ENCODE data around the gene INPP5D. TPM values are rescaled to one million over a fixed set of nuclear protein-coding genes. Genes with fewer than 3 reads are reported as not detected.
"Not testable (repeated sequence)": the region's sequence is repeated elsewhere in the genome, so short reads cannot be mapped to it uniquely, and the experiment has no call there.

Gene INPP5D
- total and polyA plus RNA-seq, 4 donors: 2.9 to 18.8 (median 6.6) TPM

DNA sequence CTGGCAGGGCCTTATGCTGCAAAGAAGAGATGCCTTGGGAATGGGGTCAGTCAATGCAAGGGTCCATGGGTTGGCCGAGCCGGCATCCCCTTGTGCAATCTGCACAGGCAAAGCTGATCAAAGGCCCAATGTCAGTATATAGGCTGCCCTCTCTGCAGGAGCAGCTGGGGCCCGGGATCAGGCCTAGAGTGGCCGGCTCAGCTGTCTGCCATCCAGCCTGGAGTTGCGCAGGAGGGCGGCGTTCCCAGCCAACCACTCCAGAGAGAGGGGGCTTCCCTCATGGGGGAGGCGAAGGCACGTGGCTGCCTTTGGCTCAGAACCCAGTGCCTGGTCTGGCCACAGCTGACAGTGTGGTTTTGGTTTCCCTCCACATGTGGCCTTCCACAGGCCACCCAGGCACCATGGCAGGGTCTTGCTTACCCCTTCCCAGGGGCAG lies 3.9 kb downstream of the INPP5D start (continued):
- TF ChIP-seq, protein P1, sequence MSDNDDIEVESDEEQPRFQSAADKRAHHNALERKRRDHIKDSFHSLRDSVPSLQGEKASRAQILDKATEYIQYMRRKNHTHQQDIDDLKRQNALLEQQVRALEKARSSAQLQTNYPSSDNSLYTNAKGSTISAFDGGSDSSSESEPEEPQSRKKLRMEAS (IDR thresholded peaks at IDR 0.05): no peak
- no peak for TF ChIP-seq HNF4A (conservative IDR thresholded peaks at IDR 0.05)
- TF ChIP-seq SP1 (IDR thresholded peaks at IDR 0.05): no peak
- no peak for TF ChIP-seq TAF1 (conservative IDR thresholded peaks at IDR 0.05)

GRCh38 chr2:233064530-233065199 lies 4.5 kb downstream of the INPP5D start:
- no peak for DNase-seq (ENCODE audit: low spot score)
- H3K27me3 ChIP-seq (ENCODE audit: control insufficient read depth in 4 of 4, insufficient read depth in 4 of 4, low read length in 3 of 4): no peaks in the 10 kb centered on the region
- no peaks in the 10 kb centered on the region for H3K9me3 ChIP-seq (ENCODE audit: control insufficient read depth in 4 of 4, low read length in 3 of 4)
- H3K4me1 ChIP-seq (ENCODE audit: control insufficient read depth in 4 of 4, insufficient read depth in 4 of 4, low read length in 3 of 4): peaks cover 0 to 13% (median 3%) of the 10 kb centered on the region in 4 donors
- no peak overlapping the region for H3K9ac ChIP-seq (ENCODE audit: low read depth in 1 of 2, low read length in 2 of 2)
- no peak overlapping the region for H3K4me3 ChIP-seq (ENCODE audit: low read depth in 1 of 3, low read length in 3 of 3)
- H3K27ac ChIP-seq (ENCODE audit: low read depth in 1 of 2, low read length in 2 of 2): no peak overlapping the region
- 83% methylated on average over 16 of the region's 16 CpGs for WGBS
- TF ChIP-seq, protein P2, sequence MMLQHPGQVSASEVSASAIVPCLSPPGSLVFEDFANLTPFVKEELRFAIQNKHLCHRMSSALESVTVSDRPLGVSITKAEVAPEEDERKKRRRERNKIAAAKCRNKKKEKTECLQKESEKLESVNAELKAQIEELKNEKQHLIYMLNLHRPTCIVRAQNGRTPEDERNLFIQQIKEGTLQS (IDR thresholded peaks at IDR 0.05): no peak
- TF ChIP-seq FOXA1 (IDR thresholded peaks at IDR 0.05) (no peak), RAD21 (IDR thresholded peaks at IDR 0.05) (no peak), JUND (IDR thresholded peaks at IDR 0.05) (no peak), TAF1 (conservative IDR thresholded peaks at IDR 0.05) (no peak), RXRA (IDR thresholded peaks at IDR 0.05) (no peak), HNF4A (conservative IDR thresholded peaks at IDR 0.05) (no peak), CTCF (IDR thresholded peaks at IDR 0.05; ENCODE audit: low read depth, low read length, missing input control) (no peak), HNF4G (IDR thresholded peaks at IDR 0.05) (no peak), GABPA (IDR thresholded peaks at IDR 0.05 in 1 of 2, conservative IDR thresholded peaks at IDR 0.05 in 1 of 2) (no peak), NR2F2 (IDR thresholded peaks at IDR 0.05) (no peak), EGR1 (IDR thresholded peaks at IDR 0.05; ENCODE audit: low read depth in 2 of 2) (no peak), SP1 (IDR thresholded peaks at IDR 0.05) (no peak)
- TF ChIP-seq, protein P3, sequence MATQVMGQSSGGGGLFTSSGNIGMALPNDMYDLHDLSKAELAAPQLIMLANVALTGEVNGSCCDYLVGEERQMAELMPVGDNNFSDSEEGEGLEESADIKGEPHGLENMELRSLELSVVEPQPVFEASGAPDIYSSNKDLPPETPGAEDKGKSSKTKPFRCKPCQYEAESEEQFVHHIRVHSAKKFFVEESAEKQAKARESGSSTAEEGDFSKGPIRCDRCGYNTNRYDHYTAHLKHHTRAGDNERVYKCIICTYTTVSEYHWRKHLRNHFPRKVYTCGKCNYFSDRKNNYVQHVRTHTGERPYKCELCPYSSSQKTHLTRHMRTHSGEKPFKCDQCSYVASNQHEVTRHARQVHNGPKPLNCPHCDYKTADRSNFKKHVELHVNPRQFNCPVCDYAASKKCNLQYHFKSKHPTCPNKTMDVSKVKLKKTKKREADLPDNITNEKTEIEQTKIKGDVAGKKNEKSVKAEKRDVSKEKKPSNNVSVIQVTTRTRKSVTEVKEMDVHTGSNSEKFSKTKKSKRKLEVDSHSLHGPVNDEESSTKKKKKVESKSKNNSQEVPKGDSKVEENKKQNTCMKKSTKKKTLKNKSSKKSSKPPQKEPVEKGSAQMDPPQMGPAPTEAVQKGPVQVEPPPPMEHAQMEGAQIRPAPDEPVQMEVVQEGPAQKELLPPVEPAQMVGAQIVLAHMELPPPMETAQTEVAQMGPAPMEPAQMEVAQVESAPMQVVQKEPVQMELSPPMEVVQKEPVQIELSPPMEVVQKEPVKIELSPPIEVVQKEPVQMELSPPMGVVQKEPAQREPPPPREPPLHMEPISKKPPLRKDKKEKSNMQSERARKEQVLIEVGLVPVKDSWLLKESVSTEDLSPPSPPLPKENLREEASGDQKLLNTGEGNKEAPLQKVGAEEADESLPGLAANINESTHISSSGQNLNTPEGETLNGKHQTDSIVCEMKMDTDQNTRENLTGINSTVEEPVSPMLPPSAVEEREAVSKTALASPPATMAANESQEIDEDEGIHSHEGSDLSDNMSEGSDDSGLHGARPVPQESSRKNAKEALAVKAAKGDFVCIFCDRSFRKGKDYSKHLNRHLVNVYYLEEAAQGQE (IDR thresholded peaks at IDR 0.05): no peak
- TF ChIP-seq, protein P4, sequence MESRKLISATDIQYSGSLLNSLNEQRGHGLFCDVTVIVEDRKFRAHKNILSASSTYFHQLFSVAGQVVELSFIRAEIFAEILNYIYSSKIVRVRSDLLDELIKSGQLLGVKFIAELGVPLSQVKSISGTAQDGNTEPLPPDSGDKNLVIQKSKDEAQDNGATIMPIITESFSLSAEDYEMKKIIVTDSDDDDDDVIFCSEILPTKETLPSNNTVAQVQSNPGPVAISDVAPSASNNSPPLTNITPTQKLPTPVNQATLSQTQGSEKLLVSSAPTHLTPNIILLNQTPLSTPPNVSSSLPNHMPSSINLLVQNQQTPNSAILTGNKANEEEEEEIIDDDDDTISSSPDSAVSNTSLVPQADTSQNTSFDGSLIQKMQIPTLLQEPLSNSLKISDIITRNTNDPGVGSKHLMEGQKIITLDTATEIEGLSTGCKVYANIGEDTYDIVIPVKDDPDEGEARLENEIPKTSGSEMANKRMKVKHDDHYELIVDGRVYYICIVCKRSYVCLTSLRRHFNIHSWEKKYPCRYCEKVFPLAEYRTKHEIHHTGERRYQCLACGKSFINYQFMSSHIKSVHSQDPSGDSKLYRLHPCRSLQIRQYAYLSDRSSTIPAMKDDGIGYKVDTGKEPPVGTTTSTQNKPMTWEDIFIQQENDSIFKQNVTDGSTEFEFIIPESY (IDR thresholded peaks at IDR 0.05): no peak
- TF ChIP-seq, protein P1 (IDR thresholded peaks at IDR 0.05): no peak
- no peaks in the 10 kb centered on the region for H3K36me3 ChIP-seq (ENCODE audit: control insufficient read depth in 4 of 4, insufficient read depth in 3 of 4, low read depth in 1 of 4, low read length in 3 of 4)

GRCh38 chr2:233065200-233065589 lies 5.1 kb downstream of the INPP5D start:
- H3K27ac ChIP-seq (ENCODE audit: low read depth in 1 of 2, low read length in 2 of 2); H3K27me3 ChIP-seq (ENCODE audit: control insufficient read depth in 4 of 4, insufficient read depth in 4 of 4, low read length in 3 of 4); H3K36me3 ChIP-seq (ENCODE audit: control insufficient read depth in 4 of 4, insufficient read depth in 3 of 4, low read depth in 1 of 4, low read length in 3 of 4); H3K9ac ChIP-seq (ENCODE audit: low read depth in 1 of 2, low read length in 2 of 2); H3K9me3 ChIP-seq (ENCODE audit: control insufficient read depth in 4 of 4, low read length in 3 of 4); H3K4me3 ChIP-seq (ENCODE audit: low read depth in 1 of 3, low read length in 3 of 3); DNase-seq (ENCODE audit: low spot score): not testable (repeated sequence)
- 84% methylated on average over 4 of the region's 4 CpGs for WGBS
- peaks cover 0 to 13% (median 3%) of the 10 kb centered on the region in 4 donors for H3K4me1 ChIP-seq (ENCODE audit: control insufficient read depth in 4 of 4, insufficient read depth in 4 of 4, low read length in 3 of 4)

All from liver (tissue), 9 donors.